Measurements from ENCODE around the gene TMEM131. TPM values are rescaled to one million over a fixed set of nuclear protein-coding genes. Genes with fewer than 3 reads are reported as not detected.

The TMEM131 gene
- total RNA-seq, 1 experiment from 2014 or later = 28.9 TPM

DNA sequence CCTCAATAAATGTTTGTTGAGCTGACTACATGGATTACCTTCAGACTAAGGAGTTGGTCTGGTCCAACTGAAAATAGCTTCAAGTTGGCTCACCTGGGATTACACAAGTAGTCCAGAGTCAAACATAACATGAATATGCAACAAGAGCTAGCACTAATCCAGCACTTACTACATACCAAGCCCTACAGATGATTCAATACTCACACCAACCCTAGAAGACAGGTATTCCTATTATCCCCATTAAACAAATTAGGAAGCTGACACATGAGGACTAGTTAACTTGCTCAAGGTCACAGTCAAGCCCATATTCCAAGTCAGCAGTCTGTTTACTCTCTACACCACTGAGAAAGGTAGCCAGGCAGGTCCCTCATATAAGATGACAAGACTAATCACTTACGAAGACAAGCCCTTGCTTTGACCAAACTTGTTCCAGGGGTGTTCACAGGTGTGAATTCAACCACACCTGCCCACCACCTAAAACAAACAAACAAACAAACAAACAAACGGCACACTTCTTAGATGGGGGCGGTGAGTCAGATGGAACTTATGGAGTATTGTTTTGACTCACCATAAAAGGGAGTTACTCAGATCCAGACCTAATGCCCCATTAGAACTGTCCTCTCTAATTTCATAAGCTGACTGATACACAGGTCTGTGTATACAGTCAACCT lies 29.1 kb downstream of the TMEM131 start:
- Histone ChIP-seq H3K36me3 (ENCODE audit: insufficient read depth, low read length, poor library complexity, severe bottlenecking) (no peaks in the 10 kb centered on the region), H3K27me3 (replicated peaks; ENCODE audit: insufficient read depth, low read depth, low read length, poor library complexity) (no peaks in the 10 kb centered on the region), H3K27ac (ENCODE audit: low read depth, low read length, poor library complexity, severe bottlenecking) (no peak overlapping the region), H3K4me1 (ENCODE audit: insufficient read depth, low read length, poor library complexity, severe bottlenecking) (peaks cover 3% of the 10 kb centered on the region), H3K9me3 (ENCODE audit: low read depth, low read length, poor library complexity, severe bottlenecking) (no peaks in the 10 kb centered on the region), H3K4me3 (ENCODE audit: low read depth, low read length, poor library complexity, severe bottlenecking) (no peak overlapping the region)
- BruUV-seq (replicated peaks) = no TSS peak
- DNase-seq (ENCODE audit: low spot score) = no peak
- POLR2A ChIA-PET (ENCODE audit: low non-redundant PET) = no interaction called here
- no peak for TF ChIP-seq EZH2 (IDR thresholded peaks at IDR 0.05; ENCODE audit: borderline replicate concordance, low read depth, low read length, poor library complexity, severe bottlenecking)
- TF ChIP-seq, protein P1, sequence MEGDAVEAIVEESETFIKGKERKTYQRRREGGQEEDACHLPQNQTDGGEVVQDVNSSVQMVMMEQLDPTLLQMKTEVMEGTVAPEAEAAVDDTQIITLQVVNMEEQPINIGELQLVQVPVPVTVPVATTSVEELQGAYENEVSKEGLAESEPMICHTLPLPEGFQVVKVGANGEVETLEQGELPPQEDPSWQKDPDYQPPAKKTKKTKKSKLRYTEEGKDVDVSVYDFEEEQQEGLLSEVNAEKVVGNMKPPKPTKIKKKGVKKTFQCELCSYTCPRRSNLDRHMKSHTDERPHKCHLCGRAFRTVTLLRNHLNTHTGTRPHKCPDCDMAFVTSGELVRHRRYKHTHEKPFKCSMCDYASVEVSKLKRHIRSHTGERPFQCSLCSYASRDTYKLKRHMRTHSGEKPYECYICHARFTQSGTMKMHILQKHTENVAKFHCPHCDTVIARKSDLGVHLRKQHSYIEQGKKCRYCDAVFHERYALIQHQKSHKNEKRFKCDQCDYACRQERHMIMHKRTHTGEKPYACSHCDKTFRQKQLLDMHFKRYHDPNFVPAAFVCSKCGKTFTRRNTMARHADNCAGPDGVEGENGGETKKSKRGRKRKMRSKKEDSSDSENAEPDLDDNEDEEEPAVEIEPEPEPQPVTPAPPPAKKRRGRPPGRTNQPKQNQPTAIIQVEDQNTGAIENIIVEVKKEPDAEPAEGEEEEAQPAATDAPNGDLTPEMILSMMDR (conservative IDR thresholded peaks at IDR 0.05; ENCODE audit: low read depth, low read length) = no peak
- intact Hi-C loops (cut with micrococcal nuclease; ENCODE audit: unreplicated experiment) = no loop called here
- CTCF ChIA-PET = no interaction called here

- TF ChIP-seq, protein P1 (conservative IDR thresholded peaks at IDR 0.05; ENCODE audit: low read depth, low read length) = no peak
- no peak for TF ChIP-seq EZH2 (IDR thresholded peaks at IDR 0.05; ENCODE audit: borderline replicate concordance, low read depth, low read length, poor library complexity, severe bottlenecking)
- H3K9me3 ChIP-seq (ENCODE audit: low read depth, low read length, poor library complexity, severe bottlenecking) = no peaks in the 10 kb centered on the region
- H3K4me1 ChIP-seq (ENCODE audit: insufficient read depth, low read length, poor library complexity, severe bottlenecking) = peaks cover 3% of the 10 kb centered on the region
- ChIA-PET POLR2A (ENCODE audit: low non-redundant PET) (no interaction called here), CTCF (no interaction called here)
- H3K4me3 ChIP-seq (ENCODE audit: low read depth, low read length, poor library complexity, severe bottlenecking) = no peak overlapping the region
- H3K27me3 ChIP-seq (replicated peaks; ENCODE audit: insufficient read depth, low read depth, low read length, poor library complexity) = no peaks in the 10 kb centered on the region
- H3K27ac ChIP-seq (ENCODE audit: low read depth, low read length, poor library complexity, severe bottlenecking) = no peak overlapping the region
- DNase-seq (ENCODE audit: low spot score) = no peak
- no peaks in the 10 kb centered on the region for H3K36me3 ChIP-seq (ENCODE audit: insufficient read depth, low read length, poor library complexity, severe bottlenecking)
- BruUV-seq (replicated peaks) = no TSS peak
- intact Hi-C loops (cut with micrococcal nuclease; ENCODE audit: unreplicated experiment) = no loop called here
Measured at GRCh38 chr2:97965116-97965515, 30.6 kb downstream of the TMEM131 start.

- no TSS peak for BruUV-seq (replicated peaks)
- Histone ChIP-seq H3K27me3 (replicated peaks; ENCODE audit: insufficient read depth, low read depth, low read length, poor library complexity) (no peaks in the 10 kb centered on the region), H3K9me3 (ENCODE audit: low read depth, low read length, poor library complexity, severe bottlenecking) (no peaks in the 10 kb centered on the region), H3K4me1 (ENCODE audit: insufficient read depth, low read length, poor library complexity, severe bottlenecking) (peaks cover 3% of the 10 kb centered on the region), H3K36me3 (ENCODE audit: insufficient read depth, low read length, poor library complexity, severe bottlenecking) (no peaks in the 10 kb centered on the region), H3K27ac (ENCODE audit: low read depth, low read length, poor library complexity, severe bottlenecking) (no peak overlapping the region), H3K4me3 (ENCODE audit: low read depth, low read length, poor library complexity, severe bottlenecking) (no peak overlapping the region)
- DNase-seq (ENCODE audit: low spot score) = no peak
- intact Hi-C loops (cut with micrococcal nuclease; ENCODE audit: unreplicated experiment) = no loop called here
- CTCF ChIA-PET = no interaction called here
- TF ChIP-seq, protein P1 (conservative IDR thresholded peaks at IDR 0.05; ENCODE audit: low read depth, low read length) = no peak
- TF ChIP-seq EZH2 (IDR thresholded peaks at IDR 0.05; ENCODE audit: borderline replicate concordance, low read depth, low read length, poor library complexity, severe bottlenecking) = no peak
- POLR2A ChIA-PET (ENCODE audit: low non-redundant PET) = no interaction called here
Measured at GRCh38 chr2:97963880-97964279, 31.9 kb downstream of the TMEM131 start.
